Endothelial cell of umbilical vein (primary cell): Measurements from ENCODE around the gene AFG1L.

Experiments
- EZH2 ChIP-seq: IDR thresholded peaks from 2 replicates; pipeline ENCODE4 v1.6.1; 2012; ENCODE audit warnings: borderline replicate concordance, low read depth, mild to moderate bottlenecking, moderate library complexity, low read length, inconsistent platforms; ENCODE audit not compliant: severe bottlenecking
- FOS ChIP-seq: IDR thresholded peaks from 2 replicates; pipeline ENCODE4 v1.6.1; 2011; ENCODE audit warnings: mild to moderate bottlenecking, low read length, moderate library complexity, borderline replicate concordance; ENCODE audit not compliant: insufficient read depth
- GATA2 ChIP-seq: IDR thresholded peaks from 2 replicates; pipeline ENCODE4 v1.7.0; 2011; ENCODE audit warnings: low read depth, mild to moderate bottlenecking, moderate library complexity, mixed read lengths, low read length; ENCODE audit not compliant: insufficient read length, insufficient read depth
- JUN ChIP-seq: IDR thresholded peaks from 2 replicates; pipeline ENCODE4 v1.6.1; 2011; ENCODE audit warnings: borderline replicate concordance, low read depth; ENCODE audit not compliant: insufficient read length, insufficient read depth
- MAX ChIP-seq: IDR thresholded peaks from 2 replicates; pipeline ENCODE4 v1.6.1; 2011; ENCODE audit not compliant: insufficient read depth, insufficient read length
- MYC ChIP-seq: IDR thresholded peaks from one replicate; pipeline ENCODE4 v1.6.1; 2011; ENCODE audit warnings: mild to moderate bottlenecking, low read depth, low read length
- POLR2A ChIP-seq: IDR thresholded peaks from 2 replicates; pipeline ENCODE4 v1.6.1; 2012; ENCODE audit warnings: low read depth, mild to moderate bottlenecking, control low read depth, low read length
- POLR2AphosphoS5 ChIP-seq: IDR thresholded peaks from 2 replicates; pipeline ENCODE4 v1.6.1; 2012; ENCODE audit warnings: low read depth, mild to moderate bottlenecking, control low read depth, low read length, moderate library complexity; ENCODE audit not compliant: insufficient read depth
- TF ChIP-seq, protein P1 (sequence below), 2 donors: IDR thresholded peaks; 1 replicate in 1 of 2; 2 replicates in 1 of 2; pipeline ENCODE4 v1.5.1; 2011; ENCODE audit warnings: low read length in 2 of 2, mild to moderate bottlenecking in 2 of 2, moderate library complexity in 2 of 2, control low read depth in 1 of 2, inconsistent platforms in 1 of 2, low read depth in 1 of 2; ENCODE audit not compliant: insufficient read depth in 1 of 2; ENCODE audit errors: extremely low read depth in 1 of 2

- TF ChIP-seq EZH2 (no peak), MYC (no peak), POLR2AphosphoS5 (no peak), MAX (no peak), POLR2A (no peak), JUN (no peak), FOS (no peak), GATA2 (no peak)
- TF ChIP-seq, protein P1, sequence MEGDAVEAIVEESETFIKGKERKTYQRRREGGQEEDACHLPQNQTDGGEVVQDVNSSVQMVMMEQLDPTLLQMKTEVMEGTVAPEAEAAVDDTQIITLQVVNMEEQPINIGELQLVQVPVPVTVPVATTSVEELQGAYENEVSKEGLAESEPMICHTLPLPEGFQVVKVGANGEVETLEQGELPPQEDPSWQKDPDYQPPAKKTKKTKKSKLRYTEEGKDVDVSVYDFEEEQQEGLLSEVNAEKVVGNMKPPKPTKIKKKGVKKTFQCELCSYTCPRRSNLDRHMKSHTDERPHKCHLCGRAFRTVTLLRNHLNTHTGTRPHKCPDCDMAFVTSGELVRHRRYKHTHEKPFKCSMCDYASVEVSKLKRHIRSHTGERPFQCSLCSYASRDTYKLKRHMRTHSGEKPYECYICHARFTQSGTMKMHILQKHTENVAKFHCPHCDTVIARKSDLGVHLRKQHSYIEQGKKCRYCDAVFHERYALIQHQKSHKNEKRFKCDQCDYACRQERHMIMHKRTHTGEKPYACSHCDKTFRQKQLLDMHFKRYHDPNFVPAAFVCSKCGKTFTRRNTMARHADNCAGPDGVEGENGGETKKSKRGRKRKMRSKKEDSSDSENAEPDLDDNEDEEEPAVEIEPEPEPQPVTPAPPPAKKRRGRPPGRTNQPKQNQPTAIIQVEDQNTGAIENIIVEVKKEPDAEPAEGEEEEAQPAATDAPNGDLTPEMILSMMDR (IDR thresholded peaks at IDR 0.05; ENCODE audit: extremely low read depth in 1 of 2, insufficient read depth in 1 of 2, low read depth in 1 of 2, low read length in 2 of 2), result no peak
These were observed 112.1 kb downstream of the AFG1L start for GRCh38 chr6:108406943-108407342.
